Endodermal cell (in vitro differentiated cells): ENCODE results near the gene TRIM66. TPM values are rescaled to one million over a fixed set of nuclear protein-coding genes. Genes with fewer than 3 reads are reported as not detected.

Experiments used
- DNase-seq: peaks from one replicate; pipeline ENCODE4 v3.0.0-alpha.2; 2017
- H3K27ac ChIP-seq: 2 replicates; pipeline ENCODE4 v1.5.1; 2013; ENCODE audit warnings: mild to moderate bottlenecking, low read depth, low read length, moderate library complexity
- H3K27me3 ChIP-seq: 2 replicates; pipeline ENCODE4 v1.6.1; 2013; ENCODE audit warnings: mild to moderate bottlenecking, low read length, moderate library complexity; ENCODE audit not compliant: insufficient read depth, control insufficient read depth, poor library complexity, severe bottlenecking
- H3K36me3 ChIP-seq: 2 replicates; pipeline ENCODE4 v1.7.0; 2013; ENCODE audit warnings: mild to moderate bottlenecking, low read length, moderate library complexity; ENCODE audit not compliant: control insufficient read depth, insufficient read depth
- H3K4me1 ChIP-seq: one replicate; pipeline ENCODE4 v1.7.0; 2013; ENCODE audit warnings: low read length; ENCODE audit not compliant: control insufficient read depth, insufficient read depth
- H3K4me3 ChIP-seq: 2 replicates; pipeline ENCODE4 v1.5.1; 2013; ENCODE audit warnings: mild to moderate bottlenecking, low read length, moderate library complexity
- H3K9ac ChIP-seq: 2 replicates; pipeline ENCODE4 v1.6.1; 2013; ENCODE audit warnings: mild to moderate bottlenecking, low read length, moderate library complexity; ENCODE audit not compliant: poor library complexity, severe bottlenecking; ENCODE audit errors: extremely low read depth
- H3K9me3 ChIP-seq: 2 replicates; pipeline ENCODE4 v1.6.1; 2013; ENCODE audit warnings: mild to moderate bottlenecking, low read length, moderate library complexity; ENCODE audit not compliant: control insufficient read depth
- H3K27ac Mint-ChIP-seq: 2 replicates; pipeline ENCODE4 v1.8.0; 2020; ENCODE audit warnings: mixed read lengths
- H3K27me3 Mint-ChIP-seq: 2 replicates; pipeline ENCODE4 v1.8.0; 2021; ENCODE audit warnings: mild to moderate bottlenecking, mixed read lengths; ENCODE audit not compliant: insufficient read depth
- H3K36me3 Mint-ChIP-seq: 2 replicates; pipeline ENCODE4 v1.8.0; 2020; ENCODE audit warnings: low read depth, mixed read lengths
- H3K4me1 Mint-ChIP-seq: 2 replicates; pipeline ENCODE4 v1.8.0; 2020; ENCODE audit warnings: mixed read lengths
- H3K4me3 Mint-ChIP-seq: 2 replicates; pipeline ENCODE4 v1.8.0; 2020; ENCODE audit warnings: mild to moderate bottlenecking, moderate library complexity, mixed read lengths
- H3K9me3 Mint-ChIP-seq: 2 replicates; pipeline ENCODE4 v1.8.0; 2020; ENCODE audit warnings: mild to moderate bottlenecking, mixed read lengths
- WGBS, 2 experiments: methylation state at CpG; one replicate each; pipeline versions ENCODE4 v1.1.5 to v1.1.7; 2013; ENCODE audit warnings: missing lambda C conversion rate in 2 of 2, mixed read lengths in 1 of 2; ENCODE audit not compliant: insufficient coverage in 1 of 2, insufficient read length in 1 of 2; 5-methylcytosine and 5-hydroxymethylcytosine counted together
- total RNA-seq, 2 donors: library from RNA; stranded (reverse); fragmentation: NEBNext Ultra II Directional in 1 of 2; extraction: Animal tissue kit (Norgen Biotek cat#: 25700) in 1 of 2; gene quantifications; 2 replicates in 1 of 2; 3 replicates in 1 of 2; pipeline ENCODE4 v1.2.1, GENCODE V29; 2021
- TF ChIP-seq, protein P1 (sequence below): fragments of 200-600 bp; sonication (generic); conservative IDR thresholded peaks from 2 replicates; pipeline ENCODE4 v1.5.0; 2021; ENCODE audit warnings: antibody characterized with exemption, mild to moderate bottlenecking

The TRIM66 gene
- total RNA-seq, 2 donors from 2014 or later = 4.3 to 4.6 TPM

DNA sequence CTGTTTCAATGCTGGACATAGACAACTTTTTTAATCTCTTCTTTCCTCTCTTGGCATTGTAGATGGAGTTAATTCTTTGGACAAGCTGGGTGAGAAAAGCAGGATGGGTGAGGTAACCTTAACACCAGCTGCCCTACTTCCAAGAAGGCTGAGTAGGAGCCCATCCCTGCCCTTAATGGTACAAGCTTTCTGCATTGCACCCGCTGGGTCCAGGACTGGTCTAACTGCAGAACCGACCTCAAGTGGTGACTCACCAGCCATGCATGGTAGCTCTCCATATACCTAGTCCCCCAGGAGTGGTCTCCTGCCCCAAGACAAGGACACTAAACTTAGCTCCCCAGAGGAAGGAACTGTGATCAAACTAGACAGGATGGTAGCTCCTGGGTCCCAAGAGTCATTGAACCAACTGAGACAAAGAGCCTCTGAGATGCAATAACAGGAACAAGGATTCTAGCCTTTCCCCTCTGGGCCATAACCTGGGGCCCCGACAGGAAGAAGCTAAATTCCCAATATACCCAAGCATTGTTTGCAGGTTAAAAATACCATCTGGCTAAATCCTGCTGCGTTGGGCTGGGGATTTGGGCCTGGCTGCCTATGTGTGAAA, 32.3 kb upstream of the TRIM66 start:
- no peak overlapping the region for H3K4me3 Mint-ChIP-seq

DNA sequence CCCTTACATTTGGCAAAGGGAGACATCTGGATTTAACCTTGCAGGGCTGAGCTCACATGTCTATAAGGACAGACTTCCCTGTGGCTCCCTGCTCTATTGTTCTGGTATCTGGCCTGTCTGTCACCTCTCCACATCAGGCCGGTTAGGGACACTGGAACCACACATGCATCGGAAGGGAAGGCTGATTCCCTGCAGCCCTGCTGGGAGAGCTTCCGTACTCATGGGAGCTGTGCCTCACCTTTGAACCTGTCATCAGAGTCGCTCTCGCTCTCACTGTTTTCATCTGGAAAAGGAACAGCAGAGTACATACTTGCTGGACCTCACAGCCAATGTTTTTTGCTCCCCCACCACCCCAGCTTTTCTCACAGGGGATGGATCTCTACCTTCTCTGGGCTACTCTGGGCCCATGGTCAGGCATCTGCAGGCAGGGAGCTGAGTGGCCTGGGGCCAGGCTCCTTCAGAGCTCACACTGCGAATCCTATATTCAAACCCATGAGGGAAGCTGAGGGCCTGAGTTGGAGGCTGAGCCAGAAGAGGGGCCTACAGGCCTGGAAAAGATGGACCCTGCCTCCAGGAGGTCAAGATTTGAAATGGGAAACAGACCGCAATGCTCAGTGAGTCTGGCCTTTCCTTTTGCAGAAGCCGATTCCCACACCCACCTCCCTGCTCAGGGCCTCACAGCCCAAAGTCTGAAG, 31.4 kb upstream of the TRIM66 start:
- peak overlapping the region; percentile 95 for H3K27ac Mint-ChIP-seq

More for the DNA sequence above, 32.3 kb upstream of the TRIM66 start:
- H3K4me1 Mint-ChIP-seq = peaks cover 55% of the 10 kb centered on the region
- H3K4me1 ChIP-seq = peaks cover 26% of the 10 kb centered on the region
- H3K36me3 ChIP-seq = peaks cover 92% of the 10 kb centered on the region
- no peaks in the 10 kb centered on the region for H3K9me3 Mint-ChIP-seq
- no peaks in the 10 kb centered on the region for H3K27me3 Mint-ChIP-seq
- H3K4me3 ChIP-seq = no peak overlapping the region
- peak overlapping the region; percentile 95 for H3K27ac Mint-ChIP-seq
- no peaks in the 10 kb centered on the region for H3K27me3 ChIP-seq
- no peak overlapping the region for H3K27ac ChIP-seq
- H3K9ac ChIP-seq = no peak overlapping the region
- WGBS, 2 experiments = 92 to 100% methylated on average over 2 to 4 of the region's 4 CpGs
- TF ChIP-seq, protein P1, sequence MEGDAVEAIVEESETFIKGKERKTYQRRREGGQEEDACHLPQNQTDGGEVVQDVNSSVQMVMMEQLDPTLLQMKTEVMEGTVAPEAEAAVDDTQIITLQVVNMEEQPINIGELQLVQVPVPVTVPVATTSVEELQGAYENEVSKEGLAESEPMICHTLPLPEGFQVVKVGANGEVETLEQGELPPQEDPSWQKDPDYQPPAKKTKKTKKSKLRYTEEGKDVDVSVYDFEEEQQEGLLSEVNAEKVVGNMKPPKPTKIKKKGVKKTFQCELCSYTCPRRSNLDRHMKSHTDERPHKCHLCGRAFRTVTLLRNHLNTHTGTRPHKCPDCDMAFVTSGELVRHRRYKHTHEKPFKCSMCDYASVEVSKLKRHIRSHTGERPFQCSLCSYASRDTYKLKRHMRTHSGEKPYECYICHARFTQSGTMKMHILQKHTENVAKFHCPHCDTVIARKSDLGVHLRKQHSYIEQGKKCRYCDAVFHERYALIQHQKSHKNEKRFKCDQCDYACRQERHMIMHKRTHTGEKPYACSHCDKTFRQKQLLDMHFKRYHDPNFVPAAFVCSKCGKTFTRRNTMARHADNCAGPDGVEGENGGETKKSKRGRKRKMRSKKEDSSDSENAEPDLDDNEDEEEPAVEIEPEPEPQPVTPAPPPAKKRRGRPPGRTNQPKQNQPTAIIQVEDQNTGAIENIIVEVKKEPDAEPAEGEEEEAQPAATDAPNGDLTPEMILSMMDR = no peak
- peaks cover 34% of the 10 kb centered on the region for H3K36me3 Mint-ChIP-seq
- DNase-seq = no peak
- no peaks in the 10 kb centered on the region for H3K9me3 ChIP-seq

DNA sequence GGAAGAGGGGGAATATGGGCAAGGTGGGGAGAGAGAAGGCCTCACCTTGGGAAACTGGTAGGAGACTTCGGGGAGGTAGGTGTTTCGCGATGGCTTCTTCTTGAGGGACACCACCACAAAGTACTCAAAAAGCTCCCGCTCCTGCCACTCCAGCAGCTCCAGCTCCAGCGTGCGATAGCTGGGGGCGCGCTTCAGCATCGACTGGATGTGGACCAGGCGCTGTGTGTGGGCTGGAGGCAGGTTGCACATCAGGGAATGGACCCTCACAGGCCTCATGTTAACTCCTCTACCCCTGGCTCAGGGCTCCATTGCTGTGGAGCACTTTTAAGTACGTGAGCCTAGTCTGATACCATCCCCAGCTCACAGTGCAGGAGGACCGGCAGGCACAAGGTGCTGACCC, 30.0 kb upstream of the TRIM66 start:
- Histone ChIP-seq H3K27me3 (no peaks in the 10 kb centered on the region), H3K36me3 (peaks cover 94% of the 10 kb centered on the region), H3K9ac (no peak overlapping the region), H3K4me3 (no peak overlapping the region), H3K27ac (no peak overlapping the region), H3K4me1 (peaks cover 12% of the 10 kb centered on the region), H3K9me3 (no peaks in the 10 kb centered on the region)
- no peak for DNase-seq
- peaks cover 39% of the 10 kb centered on the region for H3K36me3 Mint-ChIP-seq
- H3K27ac Mint-ChIP-seq = peak overlapping the region; percentile 4
- TF ChIP-seq, protein P1 = no peak
- WGBS, 2 experiments = 97 to 99% methylated on average over 12 of the region's 12 CpGs
- H3K27me3 Mint-ChIP-seq = no peaks in the 10 kb centered on the region
- peaks cover 40% of the 10 kb centered on the region for H3K4me1 Mint-ChIP-seq
- H3K4me3 Mint-ChIP-seq = no peak overlapping the region
- no peaks in the 10 kb centered on the region for H3K9me3 Mint-ChIP-seq

More for the DNA sequence above, 31.4 kb upstream of the TRIM66 start:
- Histone ChIP-seq H3K9me3 (no peaks in the 10 kb centered on the region), H3K27me3 (no peaks in the 10 kb centered on the region), H3K4me1 (peaks cover 20% of the 10 kb centered on the region), H3K27ac (peak overlapping the region; percentile 30), H3K4me3 (no peak overlapping the region), H3K36me3 (peaks cover 92% of the 10 kb centered on the region), H3K9ac (peak overlapping the region; percentile 7)
- Mint-ChIP-seq H3K4me1 (peaks cover 48% of the 10 kb centered on the region), H3K4me3 (peak overlapping the region; percentile 13), H3K9me3 (no peaks in the 10 kb centered on the region), H3K36me3 (peaks cover 34% of the 10 kb centered on the region), H3K27me3 (no peaks in the 10 kb centered on the region)
- peak; percentile 88 for DNase-seq
- WGBS, 2 experiments = 59 to 60% methylated on average over 8 of the region's 8 CpGs
- TF ChIP-seq, protein P1 = no peak
